Peyer's patch (tissue), 4 donors: ENCODE results near the gene DOCK4. TPM values are rescaled to one million over a fixed set of nuclear protein-coding genes. Genes with fewer than 3 reads are reported as not detected.

Experiments
- DNase-seq, 3 donors: peaks; one replicate each; pipeline ENCODE4 v3.0.0-alpha.2; 2017 to 2019
- H3K27ac ChIP-seq, 4 donors: fragments of 200-600 bp; sonication (generic); one replicate each; pipeline ENCODE4 v1.5.1; 2016 to 2019
- H3K27me3 ChIP-seq, 2 donors: fragments of 200-600 bp; sonication (generic); one replicate each; pipeline ENCODE4 v1.5.1; 2019
- H3K36me3 ChIP-seq, 3 donors: fragments of 200-600 bp; sonication (generic); one replicate each; pipeline ENCODE4 v1.5.1; 2016 to 2019
- H3K4me1 ChIP-seq, 4 donors: fragments of 200-600 bp; sonication (generic); one replicate each; pipeline ENCODE4 v1.5.1; 2016 to 2019
- H3K4me3 ChIP-seq, 4 donors: fragments of 200-600 bp; sonication (generic); 1 replicate in 3 of 4; 2 replicates in 1 of 4; pipeline ENCODE4 v1.5.1; 2016 to 2019; ENCODE audit warnings: mild to moderate bottlenecking in 1 of 4
- H3K9me3 ChIP-seq, 4 donors: fragments of 200-600 bp; sonication (generic); one replicate each; pipeline ENCODE4 v1.5.1; 2016 to 2019; ENCODE audit warnings: mild to moderate bottlenecking in 1 of 4
- POLR2A ChIP-seq, 2 donors: fragments of 450-650 bp; IDR thresholded peaks; one replicate each; pipeline ENCODE4 v1.5.1; 2017; ENCODE audit warnings: antibody characterized with exemption in 2 of 2, mild to moderate bottlenecking in 2 of 2, moderate library complexity in 2 of 2
- total RNA-seq, 4 donors: library from RNA; depleted of rRNA; stranded (reverse); fragments of >200 nt; gene quantifications; one replicate each; pipeline ENCODE4 v1.1.0, GENCODE V29; 2016
- TF ChIP-seq, protein P1 (sequence below), 6 experiments: fragments of 450-650 bp in 4 of 6; fragments of 200-600 bp in 2 of 6; sonication (generic) in 1 of 6; IDR thresholded peaks; one replicate each; pipeline ENCODE4 v1.5.1; 2017 to 2019; ENCODE audit warnings: antibody characterized with exemption in 6 of 6, mild to moderate bottlenecking in 3 of 6, moderate library complexity in 1 of 6

Gene DOCK4
- total RNA-seq, 4 donors from 2014 or later = 5.1 to 52.8 (median 15.5) TPM

- DNase-seq = no peak
- Histone ChIP-seq H3K36me3 (no peaks in the 10 kb centered on the region), H3K4me1 (no peaks in the 10 kb centered on the region), H3K9me3 (no peaks in the 10 kb centered on the region), H3K27me3 (no peaks in the 10 kb centered on the region), H3K4me3 (no peak overlapping the region), H3K27ac (no peak overlapping the region)
- TF ChIP-seq, protein P1, sequence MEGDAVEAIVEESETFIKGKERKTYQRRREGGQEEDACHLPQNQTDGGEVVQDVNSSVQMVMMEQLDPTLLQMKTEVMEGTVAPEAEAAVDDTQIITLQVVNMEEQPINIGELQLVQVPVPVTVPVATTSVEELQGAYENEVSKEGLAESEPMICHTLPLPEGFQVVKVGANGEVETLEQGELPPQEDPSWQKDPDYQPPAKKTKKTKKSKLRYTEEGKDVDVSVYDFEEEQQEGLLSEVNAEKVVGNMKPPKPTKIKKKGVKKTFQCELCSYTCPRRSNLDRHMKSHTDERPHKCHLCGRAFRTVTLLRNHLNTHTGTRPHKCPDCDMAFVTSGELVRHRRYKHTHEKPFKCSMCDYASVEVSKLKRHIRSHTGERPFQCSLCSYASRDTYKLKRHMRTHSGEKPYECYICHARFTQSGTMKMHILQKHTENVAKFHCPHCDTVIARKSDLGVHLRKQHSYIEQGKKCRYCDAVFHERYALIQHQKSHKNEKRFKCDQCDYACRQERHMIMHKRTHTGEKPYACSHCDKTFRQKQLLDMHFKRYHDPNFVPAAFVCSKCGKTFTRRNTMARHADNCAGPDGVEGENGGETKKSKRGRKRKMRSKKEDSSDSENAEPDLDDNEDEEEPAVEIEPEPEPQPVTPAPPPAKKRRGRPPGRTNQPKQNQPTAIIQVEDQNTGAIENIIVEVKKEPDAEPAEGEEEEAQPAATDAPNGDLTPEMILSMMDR (IDR thresholded peaks at IDR 0.05) = no peak
- TF ChIP-seq POLR2A (IDR thresholded peaks at IDR 0.05) = no peak
Measured at GRCh38 chr7:112038353-112038752, 167.8 kb downstream of the DOCK4 start.

DNA sequence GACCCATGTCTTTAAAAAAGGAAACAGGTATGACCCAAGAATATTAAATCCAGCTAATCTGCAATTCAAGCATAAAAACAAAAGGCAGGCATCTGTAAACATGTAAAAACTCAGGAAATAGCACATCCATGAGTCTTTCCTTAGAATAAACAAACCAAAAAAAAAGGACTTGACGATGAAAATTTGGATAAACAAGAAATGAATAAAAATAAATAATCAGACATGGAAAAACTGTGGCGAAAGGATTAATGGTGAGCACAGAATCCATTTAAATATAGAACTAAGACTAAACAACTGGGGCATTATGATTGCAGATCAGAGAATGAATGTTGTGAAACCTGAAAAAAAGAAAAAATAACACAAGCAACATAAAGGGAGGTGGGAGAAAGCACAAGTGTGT lies 170.1 kb downstream of the DOCK4 start:
- Histone ChIP-seq H3K4me1 (no peaks in the 10 kb centered on the region), H3K27ac (no peak overlapping the region), H3K4me3 (no peak overlapping the region), H3K36me3 (no peaks in the 10 kb centered on the region), H3K9me3 (no peaks in the 10 kb centered on the region), H3K27me3 (no peaks in the 10 kb centered on the region)
- TF ChIP-seq, protein P1 (IDR thresholded peaks at IDR 0.05) = no peak
- TF ChIP-seq POLR2A (IDR thresholded peaks at IDR 0.05) = no peak
- DNase-seq = no peak

DNA sequence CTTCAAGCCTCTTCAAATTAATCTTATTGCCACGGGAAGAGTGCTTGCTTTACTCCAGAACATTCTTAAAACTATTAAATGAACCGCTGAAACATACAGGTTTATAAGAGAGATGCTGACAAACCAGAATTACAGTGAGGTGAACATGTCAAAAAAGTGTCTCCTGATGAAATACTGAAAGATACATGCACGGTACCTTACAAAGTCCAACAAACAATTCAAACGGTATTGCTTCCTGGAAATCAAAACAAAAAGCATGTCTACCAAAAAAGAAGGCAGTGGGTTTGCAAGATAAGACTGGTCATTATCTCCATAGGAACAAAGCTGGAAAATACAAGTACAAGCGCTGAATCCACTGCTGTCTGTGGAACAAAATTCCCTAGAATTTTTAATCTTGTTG lies 174.5 kb downstream of the DOCK4 start:
- H3K27ac ChIP-seq = no peak overlapping the region
- no peak overlapping the region for H3K4me3 ChIP-seq
- H3K36me3 ChIP-seq = no peaks in the 10 kb centered on the region
- no peaks in the 10 kb centered on the region for H3K27me3 ChIP-seq
- no peak for TF ChIP-seq POLR2A (IDR thresholded peaks at IDR 0.05)
- no peaks in the 10 kb centered on the region for H3K4me1 ChIP-seq
- no peak for DNase-seq
- no peaks in the 10 kb centered on the region for H3K9me3 ChIP-seq

DNA sequence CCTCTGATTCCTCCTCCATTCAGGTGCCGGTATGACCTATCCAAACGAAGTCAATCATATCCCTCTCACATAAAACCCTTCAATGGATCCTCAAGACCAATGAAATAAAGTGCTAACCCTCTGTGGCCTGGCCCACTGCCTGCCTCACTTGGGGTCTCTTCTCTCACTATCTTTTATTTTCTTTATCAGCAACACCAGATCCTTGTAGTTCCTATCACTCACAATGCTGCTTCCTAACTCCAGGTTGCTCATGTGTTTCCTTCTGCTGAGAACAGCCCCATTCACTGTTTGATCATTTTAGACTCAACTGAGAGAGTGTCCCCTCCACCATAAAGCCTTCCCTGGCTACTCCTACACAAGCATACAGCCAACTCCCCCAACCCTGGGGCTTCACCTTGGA lies 180.6 kb downstream of the DOCK4 start:
- Histone ChIP-seq H3K36me3 (no peaks in the 10 kb centered on the region), H3K9me3 (no peaks in the 10 kb centered on the region), H3K27ac (no peak overlapping the region), H3K4me3 (no peak overlapping the region), H3K4me1 (no peaks in the 10 kb centered on the region), H3K27me3 (no peaks in the 10 kb centered on the region)
- TF ChIP-seq POLR2A (IDR thresholded peaks at IDR 0.05) = no peak
- TF ChIP-seq, protein P1 (IDR thresholded peaks at IDR 0.05) = no peak
- no peak for DNase-seq

DNA sequence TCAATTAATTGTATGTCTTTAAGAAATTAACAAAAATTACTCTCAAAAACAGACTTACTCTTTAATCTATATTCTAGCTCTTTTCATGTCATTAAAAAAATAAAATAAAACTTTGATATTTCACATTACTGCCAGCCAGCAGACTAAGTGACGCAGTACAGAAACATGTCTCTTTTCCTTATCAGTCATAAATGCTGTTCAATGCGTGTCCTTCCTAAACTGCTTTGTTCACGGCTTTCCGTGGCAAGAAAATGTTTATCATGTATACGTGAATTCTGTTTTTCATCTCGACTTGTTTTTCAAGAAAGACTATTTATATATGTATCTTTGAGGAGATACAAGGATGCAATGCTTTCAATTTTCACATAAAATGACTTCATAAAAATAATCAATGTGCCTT lies 182.4 kb downstream of the DOCK4 start:
- Histone ChIP-seq H3K4me3 (no peak overlapping the region), H3K27ac (no peak overlapping the region), H3K4me1 (no peaks in the 10 kb centered on the region), H3K27me3 (no peaks in the 10 kb centered on the region), H3K9me3 (no peaks in the 10 kb centered on the region), H3K36me3 (no peaks in the 10 kb centered on the region)
- TF ChIP-seq, protein P1 (IDR thresholded peaks at IDR 0.05) = no peak
- no peak for TF ChIP-seq POLR2A (IDR thresholded peaks at IDR 0.05)
- DNase-seq = no peak

- TF ChIP-seq, protein P1 (IDR thresholded peaks at IDR 0.05) = no peak
- no peak for TF ChIP-seq POLR2A (IDR thresholded peaks at IDR 0.05)
- H3K4me1 ChIP-seq = no peaks in the 10 kb centered on the region
Measured at GRCh38 chr7:112023282-112023681, 182.9 kb downstream of the DOCK4 start.

More at GRCh38 chr7:112023282-112023681, 182.9 kb downstream of the DOCK4 start:
- Histone ChIP-seq H3K27ac (no peak overlapping the region), H3K4me3 (no peak overlapping the region), H3K36me3 (no peaks in the 10 kb centered on the region), H3K9me3 (no peaks in the 10 kb centered on the region), H3K27me3 (no peaks in the 10 kb centered on the region)
- no peak for DNase-seq
